Ovary (tissue), 3 donors: ENCODE results near the gene EPHA10.

Experiments used
- CTCF ChIP-seq, 3 donors: fragments of 450-650 bp in 2 of 3; fragments of 200-600 bp in 1 of 3; IDR thresholded peaks; one replicate each; pipeline versions ENCODE4 v1.5.1 to v1.8.0; 2016 to 2022; ENCODE audit warnings: antibody characterized with exemption in 3 of 3, mild to moderate bottlenecking in 1 of 3
- EP300 ChIP-seq: sonication (generic); formaldehyde crosslinking; IDR thresholded peaks from one replicate; pipeline ENCODE4 v1.6.1; 2017; ENCODE audit warnings: antibody characterized with exemption
- POLR2A ChIP-seq: fragments of 450-650 bp; IDR thresholded peaks from one replicate; pipeline ENCODE4 v1.6.1; 2017; ENCODE audit warnings: antibody characterized with exemption, mild to moderate bottlenecking, moderate library complexity
- donor health status: DM: no; HTN: no; CAD: no.

- TF ChIP-seq POLR2A (no peak), CTCF (IDR thresholded peaks at IDR 0.05) (no peak), EP300 (no peak)
These were observed 65.8 kb downstream of the EPHA10 start for GRCh38 chr1:37699147-37699546.
